ENCODE data around the gene ARHGEF19. TPM values are rescaled to one million over a fixed set of nuclear protein-coding genes. Genes with fewer than 3 reads are reported as not detected.

The ARHGEF19 gene
- total RNA-seq, 1 donor from 2014 or later, result 29.5 TPM

DNA sequence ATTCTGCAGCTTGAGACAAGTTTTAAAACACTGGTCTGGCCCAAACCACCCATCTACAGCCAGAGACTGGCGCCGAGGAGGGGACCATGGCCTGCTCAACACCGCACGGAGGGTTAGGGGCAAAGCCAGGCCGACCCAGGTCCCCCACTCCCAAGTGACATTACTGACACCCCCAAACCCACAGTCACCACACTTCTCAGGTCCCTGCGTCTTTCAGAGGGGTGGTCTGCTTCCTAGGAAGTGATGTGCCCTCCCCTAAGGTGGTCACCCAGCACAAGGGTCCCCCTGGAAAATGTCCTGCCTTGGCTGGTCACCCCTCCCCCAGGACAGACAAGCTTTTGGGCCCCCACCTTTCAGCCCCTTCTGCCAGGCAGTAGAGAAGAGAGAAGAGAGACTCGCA is 35.8 kb downstream of the ARHGEF19 start:
- no peak overlapping the region for H3K4me3 Mint-ChIP-seq

DNA sequence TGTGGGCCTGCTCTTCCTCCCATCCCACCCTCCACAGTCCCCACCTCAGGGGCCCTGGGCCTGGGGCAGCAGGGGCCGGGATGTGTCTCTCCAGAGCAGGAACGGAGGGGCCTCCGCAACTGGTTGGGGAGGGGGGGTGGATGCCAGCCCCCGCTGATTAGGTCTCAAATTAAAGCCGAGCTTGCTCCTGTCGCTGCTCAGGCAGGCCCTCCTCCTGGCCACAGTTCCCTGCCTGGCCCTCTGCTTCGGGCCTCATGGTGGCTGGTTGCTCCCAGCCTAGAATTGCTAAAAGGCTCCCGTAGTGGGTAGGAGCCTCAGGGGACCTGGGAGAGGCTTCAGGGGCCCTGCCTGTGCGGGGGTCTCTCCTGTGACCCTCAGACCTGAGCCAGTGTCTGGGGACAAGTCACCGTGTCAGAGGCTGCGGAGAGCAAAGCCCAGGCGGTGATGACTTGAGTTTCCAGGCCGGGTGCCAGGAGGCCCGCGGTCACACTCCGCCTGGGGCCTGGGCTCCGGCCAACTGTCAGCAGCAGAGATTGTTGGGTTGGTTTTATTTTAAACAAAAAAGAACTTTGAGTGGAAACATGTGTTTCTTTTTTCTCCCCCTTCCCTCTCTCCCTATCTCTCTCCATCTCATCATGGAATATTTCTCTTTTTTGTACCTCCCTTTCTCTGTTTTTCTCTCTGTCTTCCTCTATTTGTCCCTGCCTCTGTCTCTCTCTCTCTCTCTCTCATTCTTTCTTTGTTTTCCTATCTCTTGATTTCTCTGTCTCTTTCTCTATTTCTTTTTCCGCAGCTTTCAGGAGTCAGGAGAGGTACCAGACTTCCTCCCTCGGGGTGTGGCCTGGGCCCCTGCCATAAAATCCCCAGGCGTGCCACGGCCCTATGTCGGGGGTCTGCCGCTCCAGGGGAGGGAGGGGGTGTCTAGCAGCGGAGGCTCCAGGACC is 36.6 kb downstream of the ARHGEF19 start:
- no peaks in the 10 kb centered on the region for H3K36me3 Mint-ChIP-seq
- H3K27me3 Mint-ChIP-seq, result no peaks in the 10 kb centered on the region
- no peaks in the 10 kb centered on the region for H3K9me3 Mint-ChIP-seq
- H3K4me1 Mint-ChIP-seq (ENCODE audit: unreplicated experiment), result peaks cover 37% of the 10 kb centered on the region
- H3K27ac Mint-ChIP-seq, result peak overlapping the region; percentile 86
- no peak for DNase-seq (ENCODE audit: extremely low spot score, unreplicated experiment)
- TF ChIP-seq, protein P1, sequence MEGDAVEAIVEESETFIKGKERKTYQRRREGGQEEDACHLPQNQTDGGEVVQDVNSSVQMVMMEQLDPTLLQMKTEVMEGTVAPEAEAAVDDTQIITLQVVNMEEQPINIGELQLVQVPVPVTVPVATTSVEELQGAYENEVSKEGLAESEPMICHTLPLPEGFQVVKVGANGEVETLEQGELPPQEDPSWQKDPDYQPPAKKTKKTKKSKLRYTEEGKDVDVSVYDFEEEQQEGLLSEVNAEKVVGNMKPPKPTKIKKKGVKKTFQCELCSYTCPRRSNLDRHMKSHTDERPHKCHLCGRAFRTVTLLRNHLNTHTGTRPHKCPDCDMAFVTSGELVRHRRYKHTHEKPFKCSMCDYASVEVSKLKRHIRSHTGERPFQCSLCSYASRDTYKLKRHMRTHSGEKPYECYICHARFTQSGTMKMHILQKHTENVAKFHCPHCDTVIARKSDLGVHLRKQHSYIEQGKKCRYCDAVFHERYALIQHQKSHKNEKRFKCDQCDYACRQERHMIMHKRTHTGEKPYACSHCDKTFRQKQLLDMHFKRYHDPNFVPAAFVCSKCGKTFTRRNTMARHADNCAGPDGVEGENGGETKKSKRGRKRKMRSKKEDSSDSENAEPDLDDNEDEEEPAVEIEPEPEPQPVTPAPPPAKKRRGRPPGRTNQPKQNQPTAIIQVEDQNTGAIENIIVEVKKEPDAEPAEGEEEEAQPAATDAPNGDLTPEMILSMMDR (conservative IDR thresholded peaks at IDR 0.05), result no peak
- peak overlapping the region; percentile 47 for H3K4me3 Mint-ChIP-seq

More for the DNA sequence above, 35.8 kb downstream of the ARHGEF19 start:
- DNase-seq (ENCODE audit: extremely low spot score, unreplicated experiment), result no peak
- Mint-ChIP-seq H3K9me3 (no peaks in the 10 kb centered on the region), H3K27me3 (no peaks in the 10 kb centered on the region), H3K36me3 (no peaks in the 10 kb centered on the region), H3K4me1 (ENCODE audit: unreplicated experiment) (peaks cover 36% of the 10 kb centered on the region), H3K27ac (peak overlapping the region; percentile 86)
- TF ChIP-seq, protein P1 (conservative IDR thresholded peaks at IDR 0.05), result no peak

DNA sequence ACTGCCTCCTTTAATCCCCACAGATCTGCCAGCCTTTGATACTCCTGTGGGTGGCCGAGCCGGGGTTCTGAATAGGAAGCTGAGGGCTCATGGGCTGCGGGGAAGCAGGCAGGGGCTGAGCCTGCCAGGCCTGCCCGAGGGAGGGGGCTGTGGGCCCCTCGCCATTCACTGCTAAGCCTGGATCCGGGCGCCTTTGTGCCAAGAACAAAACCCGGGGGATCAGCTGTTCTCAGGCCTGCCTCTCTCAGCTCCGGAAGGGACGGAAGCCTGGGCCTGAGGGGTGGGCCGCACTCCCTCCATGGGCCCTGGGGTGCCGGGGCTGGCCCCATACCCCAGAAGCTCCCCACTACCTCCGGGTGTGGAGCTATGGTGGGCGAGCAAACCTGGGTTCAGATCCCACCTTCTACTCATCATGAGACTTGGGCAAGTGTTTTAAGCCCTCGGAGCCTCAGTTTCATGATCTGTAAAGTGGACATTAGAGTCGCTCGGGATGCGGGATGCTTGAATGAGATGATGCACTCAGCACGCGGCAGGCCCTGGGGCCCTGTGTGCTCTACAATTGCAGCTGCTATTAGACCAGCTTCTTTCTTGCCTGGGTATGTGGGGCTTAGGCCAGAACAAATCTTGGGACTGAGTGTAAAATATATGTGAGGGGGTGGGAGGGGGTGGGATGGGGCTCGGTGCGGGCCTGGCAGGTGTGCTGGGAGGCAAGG is 37.4 kb downstream of the ARHGEF19 start:
- H3K4me1 Mint-ChIP-seq (ENCODE audit: unreplicated experiment), result peaks cover 37% of the 10 kb centered on the region
- peak overlapping the region; percentile 99 for H3K27ac Mint-ChIP-seq

DNA sequence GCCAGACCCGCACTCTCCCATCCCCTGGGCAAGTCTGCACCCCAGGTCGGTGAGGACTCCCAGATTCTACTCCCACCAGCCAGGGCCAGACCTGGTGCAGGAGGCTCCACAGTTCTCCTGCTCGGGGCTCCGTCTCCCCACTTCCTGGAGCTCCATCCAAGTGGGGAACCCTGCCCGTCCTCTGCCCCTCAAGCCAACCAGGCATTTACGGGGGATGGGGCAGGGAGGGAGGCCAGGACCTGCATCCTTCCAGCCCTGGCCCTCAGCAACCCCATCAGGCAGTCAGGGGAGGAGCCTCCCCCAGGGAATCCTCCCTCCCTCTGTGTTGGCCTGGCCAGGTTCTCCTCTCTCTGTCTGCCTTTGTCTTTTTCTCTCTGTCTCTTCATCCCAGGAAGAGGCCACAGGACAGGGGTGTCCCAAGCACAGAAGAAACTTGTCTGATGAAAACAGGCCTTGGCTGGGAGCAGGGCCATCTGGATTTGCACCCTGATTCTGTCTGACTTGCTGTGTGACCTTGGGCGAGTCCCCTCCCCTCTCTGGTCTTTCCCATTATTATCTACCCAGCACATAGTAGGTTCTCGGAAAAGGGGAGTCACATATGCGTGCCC is 38.1 kb downstream of the ARHGEF19 start:
- Mint-ChIP-seq H3K4me1 (ENCODE audit: unreplicated experiment) (peaks cover 38% of the 10 kb centered on the region), H3K36me3 (no peaks in the 10 kb centered on the region), H3K4me3 (no peak overlapping the region), H3K9me3 (no peaks in the 10 kb centered on the region), H3K27me3 (no peaks in the 10 kb centered on the region), H3K27ac (peak overlapping the region; percentile 99)
- TF ChIP-seq, protein P1 (conservative IDR thresholded peaks at IDR 0.05), result no peak
- DNase-seq (ENCODE audit: extremely low spot score, unreplicated experiment), result no peak

More for the DNA sequence above, 37.4 kb downstream of the ARHGEF19 start:
- H3K4me3 Mint-ChIP-seq, result no peak overlapping the region
- H3K27me3 Mint-ChIP-seq, result no peaks in the 10 kb centered on the region
- TF ChIP-seq, protein P1 (conservative IDR thresholded peaks at IDR 0.05), result no peak
- no peaks in the 10 kb centered on the region for H3K36me3 Mint-ChIP-seq
- H3K9me3 Mint-ChIP-seq, result no peaks in the 10 kb centered on the region
- DNase-seq (ENCODE audit: extremely low spot score, unreplicated experiment), result no peak

DNA sequence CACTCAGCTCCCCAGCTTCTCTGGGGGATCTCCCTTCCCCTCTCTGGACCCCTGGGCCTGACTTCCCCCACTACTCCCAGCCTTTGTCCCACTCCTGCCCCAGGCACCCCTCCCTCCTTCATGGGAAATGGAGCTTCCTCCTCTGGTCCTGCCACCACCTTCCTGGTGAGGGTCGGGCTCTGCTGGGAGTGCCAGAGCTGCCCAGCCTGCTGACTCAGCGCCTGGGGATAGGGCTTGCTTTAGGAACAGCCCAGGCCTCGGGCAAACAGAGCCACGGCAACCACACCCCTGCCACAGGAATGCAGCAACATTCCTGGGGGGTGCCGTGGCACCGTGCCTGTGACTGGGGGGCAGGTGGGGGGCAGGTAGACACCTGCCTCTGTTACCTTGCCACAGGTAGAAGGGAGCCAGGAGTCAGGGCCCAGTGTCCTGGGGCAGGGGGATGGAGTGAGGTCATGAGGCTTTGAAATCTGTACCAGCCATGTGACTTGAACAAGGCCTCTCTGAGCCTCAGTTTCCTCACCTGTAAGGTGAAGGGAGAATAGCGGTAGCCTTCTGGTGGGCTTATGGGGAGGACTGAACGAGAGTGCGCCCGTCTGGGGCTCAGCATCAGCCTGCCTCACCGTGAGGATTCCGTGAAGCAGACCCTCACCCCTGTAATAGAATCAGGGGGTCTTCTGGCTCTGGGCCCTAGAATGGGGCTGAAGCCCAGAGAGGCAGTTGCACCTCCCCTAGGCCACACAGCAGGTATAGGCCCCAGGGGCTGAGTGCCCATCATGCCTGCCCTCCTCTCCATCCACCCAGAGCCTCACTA is 38.8 kb downstream of the ARHGEF19 start:
- Mint-ChIP-seq H3K9me3 (no peaks in the 10 kb centered on the region), H3K4me1 (ENCODE audit: unreplicated experiment) (peaks cover 34% of the 10 kb centered on the region), H3K27me3 (no peaks in the 10 kb centered on the region), H3K27ac (peak overlapping the region; percentile 99), H3K4me3 (peak overlapping the region; percentile 73), H3K36me3 (no peaks in the 10 kb centered on the region)
- TF ChIP-seq, protein P1 (conservative IDR thresholded peaks at IDR 0.05), result no peak
- no peak for DNase-seq (ENCODE audit: extremely low spot score, unreplicated experiment)

All from type B pancreatic cell (in vitro differentiated cells).